Kidney glomerular epithelial cell (primary cell): ENCODE data around the gene GPR78.

ENCODE experiments used
- DNase-seq: peaks from one replicate; lab custom pipeline; 2025; lab: John Stamatoyannopoulos, UW

GPR78 gene

DNA sequence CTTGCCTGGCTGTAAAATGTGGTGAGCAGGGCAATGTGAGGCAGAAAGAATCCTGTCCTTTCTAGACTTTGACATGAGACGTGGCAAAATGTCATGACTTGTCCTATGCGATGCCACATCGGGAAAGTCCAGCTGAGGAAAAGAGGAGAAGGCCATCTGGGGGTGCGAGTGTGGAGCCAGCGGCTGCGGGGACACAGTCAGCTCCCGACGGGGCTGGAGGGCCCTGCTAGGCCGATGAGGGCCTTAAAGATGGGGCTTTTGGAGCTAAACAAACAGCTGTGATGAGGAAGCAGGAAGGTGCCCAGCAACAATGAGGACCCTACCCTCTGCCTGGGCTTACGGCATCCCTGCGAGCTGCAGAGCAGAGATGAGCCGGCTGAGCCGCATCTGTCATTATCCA lies 20.1 kb downstream of the GPR78 start:
- no peak for DNase-seq

DNA sequence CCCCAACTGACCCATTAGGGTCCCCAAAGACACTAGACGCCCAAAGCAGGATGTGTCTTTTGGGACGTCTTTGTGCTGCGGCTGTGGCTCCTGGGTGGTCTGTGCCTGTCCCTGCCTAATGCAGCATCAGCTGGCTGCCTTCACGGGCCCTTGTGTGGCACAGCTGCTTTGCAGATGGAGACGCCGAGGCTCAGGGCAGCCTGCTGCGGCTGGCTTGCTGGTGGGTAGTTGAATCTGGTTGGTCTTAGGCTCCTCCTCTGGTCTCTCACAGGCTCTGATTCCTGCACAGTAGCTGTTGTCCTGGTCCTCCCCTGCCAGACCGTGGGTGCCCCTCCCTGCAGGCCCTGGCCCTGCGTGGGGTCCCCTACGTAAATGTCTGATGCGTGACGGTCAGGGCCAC lies 20.5 kb downstream of the GPR78 start:
- no peak for DNase-seq

DNA sequence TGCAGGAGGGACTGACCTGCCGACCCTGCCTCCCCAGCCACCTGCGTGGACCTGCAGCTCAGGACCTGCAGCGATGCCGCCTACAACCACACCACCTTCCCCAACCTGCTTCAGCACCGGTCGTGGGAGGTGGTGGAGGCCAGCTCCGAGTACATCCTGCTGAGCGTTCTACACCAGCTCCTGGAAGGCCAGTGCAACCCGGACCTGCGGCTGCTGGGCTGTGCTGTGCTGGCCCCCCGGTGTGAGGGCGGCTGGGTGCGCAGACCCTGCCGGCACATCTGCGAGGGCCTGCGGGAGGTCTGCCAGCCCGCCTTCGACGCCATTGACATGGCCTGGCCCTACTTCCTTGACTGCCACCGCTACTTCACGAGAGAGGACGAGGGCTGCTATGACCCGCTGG lies 20.9 kb downstream of the GPR78 start:
- no peak for DNase-seq

DNA sequence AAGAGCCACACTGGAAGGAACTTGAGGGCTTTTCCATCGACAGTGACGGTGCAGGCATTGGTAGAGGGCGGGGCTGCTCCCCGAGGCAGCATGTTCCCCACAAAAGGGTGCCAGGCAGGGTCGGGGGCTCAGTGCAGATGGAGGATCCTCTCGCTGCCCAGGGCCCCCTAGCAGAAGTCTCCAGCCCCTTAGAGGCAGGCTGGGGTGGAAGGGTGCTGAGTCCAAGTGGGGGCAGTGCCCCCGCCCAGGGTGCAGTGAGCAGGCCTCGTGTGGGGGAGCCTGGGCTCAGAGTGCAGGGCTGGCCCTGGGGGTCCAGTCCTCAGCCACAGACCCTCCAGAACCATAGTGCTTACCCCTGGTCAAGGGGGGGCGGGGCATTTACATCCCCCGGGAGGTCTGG lies 21.4 kb downstream of the GPR78 start:
- DNase-seq, result no peak

DNA sequence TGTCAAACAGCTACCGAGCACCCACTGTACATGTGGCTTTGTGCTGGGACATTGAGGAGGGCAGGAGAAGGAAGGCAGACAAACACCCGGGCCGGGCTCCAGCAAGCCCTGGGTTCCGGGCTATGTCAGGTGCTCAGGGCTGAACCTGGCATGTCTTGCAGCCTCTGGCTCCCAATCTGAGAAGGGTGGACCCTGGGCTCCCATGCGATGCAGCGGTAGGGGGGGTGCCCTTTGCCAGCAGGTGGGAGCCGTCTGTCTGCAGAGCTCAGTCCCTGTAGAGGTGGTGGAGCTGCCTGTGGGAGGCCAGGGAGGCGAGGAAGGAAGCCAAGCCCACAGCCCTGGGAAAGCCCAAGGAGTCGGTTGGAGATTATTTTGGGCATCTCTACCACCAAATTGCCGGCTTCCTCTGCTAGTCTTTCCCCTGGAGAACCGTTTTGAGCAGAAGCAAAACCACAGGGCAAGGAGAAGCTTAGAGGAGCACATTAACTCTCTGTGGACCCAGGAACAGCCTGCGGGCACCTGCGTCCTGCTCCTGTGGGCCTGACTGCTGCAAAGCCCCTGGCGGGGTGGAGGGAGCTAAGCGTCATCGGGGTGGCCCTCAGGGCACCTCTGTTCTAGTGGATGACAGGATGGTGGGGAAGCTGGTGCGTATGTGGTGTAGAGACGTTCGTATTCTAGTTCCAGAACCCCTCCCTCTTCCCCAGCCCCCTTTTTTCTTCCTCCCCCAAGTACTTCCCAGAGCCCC lies 22.7 kb downstream of the GPR78 start:
- DNase-seq, result no peak

DNA sequence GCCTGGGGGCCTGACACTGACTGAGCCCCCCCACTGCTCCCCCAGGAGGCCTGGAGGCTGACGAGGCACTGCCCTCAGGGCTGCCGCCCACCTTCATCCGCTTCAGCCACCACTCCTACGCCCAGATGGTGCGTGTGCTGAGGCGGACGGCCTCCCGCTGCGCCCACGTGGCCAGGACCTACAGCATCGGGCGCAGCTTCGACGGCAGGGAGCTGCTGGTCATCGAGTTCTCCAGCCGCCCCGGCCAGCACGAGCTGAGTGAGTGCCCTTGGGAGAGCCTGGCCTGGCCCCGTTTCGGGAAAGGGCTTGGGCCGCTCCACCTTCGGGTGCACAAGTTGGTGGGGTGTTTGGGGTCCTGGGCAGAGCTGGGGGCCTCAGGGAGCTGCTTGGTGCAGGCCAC lies 23.7 kb downstream of the GPR78 start:
- DNase-seq, result no peak

DNA sequence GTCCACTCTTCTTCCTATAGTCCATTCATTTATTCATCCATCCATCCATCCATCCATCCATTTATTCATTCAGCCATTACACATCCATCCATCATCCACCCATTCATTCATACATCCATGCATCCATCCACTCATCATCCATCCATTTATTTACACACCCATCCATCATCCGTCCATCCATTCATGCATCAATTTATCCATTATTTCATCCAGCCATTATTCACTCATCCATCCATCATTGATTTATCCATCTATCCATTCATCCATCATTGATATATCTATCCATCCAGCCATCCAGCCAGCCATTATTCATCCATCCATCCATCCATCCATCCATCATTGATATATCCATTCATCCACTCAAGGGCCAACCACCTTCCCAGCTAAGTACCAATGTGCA lies 25.1 kb downstream of the GPR78 start:
- DNase-seq, result no peak

DNA sequence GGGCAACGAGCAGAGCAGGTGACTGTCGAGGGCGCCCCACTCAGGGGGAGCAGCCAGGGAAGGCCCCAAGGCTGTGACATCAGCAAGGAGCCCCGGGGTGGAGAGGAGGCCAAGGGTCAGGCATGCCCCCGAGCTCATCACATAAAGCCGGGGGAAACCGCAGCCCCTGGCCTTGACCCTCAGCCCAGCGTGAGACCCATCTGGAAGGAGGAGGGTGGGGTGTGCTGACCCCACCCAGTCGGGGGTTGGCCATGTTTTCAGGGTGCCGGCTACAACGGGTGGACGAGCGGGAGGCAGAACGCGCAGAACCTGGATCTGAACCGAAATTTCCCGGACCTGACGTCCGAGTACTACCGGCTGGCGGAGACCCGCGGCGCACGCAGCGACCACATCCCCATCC lies 26.3 kb downstream of the GPR78 start:
- no peak for DNase-seq

DNA sequence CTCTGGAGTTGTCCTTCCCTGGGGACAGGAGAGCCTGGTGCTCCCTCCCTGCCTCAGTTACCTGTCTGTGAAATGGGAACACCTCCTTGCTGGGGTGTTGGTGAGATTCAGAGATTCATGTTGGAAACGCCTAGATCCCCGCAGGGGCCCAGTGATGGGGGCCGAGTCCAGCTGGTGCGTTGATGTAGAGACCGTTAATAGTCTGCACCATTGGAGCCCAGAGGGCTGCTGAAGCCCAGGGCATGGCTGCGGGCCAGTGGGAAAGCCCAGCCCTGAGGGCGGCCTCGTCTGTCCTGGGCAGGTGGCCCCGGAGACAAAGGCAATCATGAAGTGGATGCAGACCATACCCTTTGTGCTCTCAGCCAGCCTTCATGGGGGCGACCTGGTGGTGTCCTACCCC lies 26.8 kb downstream of the GPR78 start:
- DNase-seq, result no peak

DNA sequence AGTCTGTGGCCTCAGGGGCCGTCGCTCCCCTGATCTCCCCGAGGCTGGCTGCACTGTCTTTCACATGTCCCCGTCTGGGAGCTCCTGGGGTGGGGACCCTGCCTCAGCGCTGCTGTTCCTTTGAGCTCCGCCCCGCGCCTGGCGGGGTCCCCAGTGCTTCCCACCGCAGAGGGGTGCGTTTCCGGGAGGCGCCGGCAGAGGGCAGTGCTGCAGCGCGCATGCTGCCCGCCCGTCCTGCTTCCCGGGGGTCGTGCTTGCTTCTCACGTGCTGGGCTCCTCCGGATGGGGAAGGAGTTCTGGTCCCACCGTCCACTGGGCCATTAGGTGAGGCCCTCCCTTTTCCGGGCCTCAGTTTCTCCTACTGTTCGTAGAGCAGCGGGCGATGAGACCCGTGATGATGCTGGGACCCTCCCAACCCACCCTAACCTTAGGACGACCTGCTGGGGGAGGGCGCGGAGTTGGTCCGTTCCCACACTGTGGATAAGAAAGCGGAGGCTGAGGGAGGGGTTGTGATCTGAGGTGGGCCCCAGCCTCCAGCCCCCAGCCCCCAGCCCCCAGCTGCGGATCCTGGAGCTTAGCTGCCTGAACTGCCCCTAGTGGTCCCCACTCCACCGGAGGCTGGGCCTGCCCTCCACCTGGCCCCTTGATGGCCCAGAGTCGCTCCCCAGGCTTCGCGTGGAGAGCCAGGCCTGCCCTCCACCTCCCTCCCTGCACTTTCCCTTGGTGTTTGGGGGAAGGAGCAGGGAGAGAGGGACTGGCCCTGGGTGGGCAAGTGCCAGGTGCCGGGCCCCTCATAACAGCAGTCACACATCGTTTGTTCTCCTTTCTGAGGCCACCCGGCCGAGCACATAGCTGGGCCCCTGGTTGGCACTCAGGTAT lies 27.6 kb downstream of the GPR78 start:
- no peak for DNase-seq

DNA sequence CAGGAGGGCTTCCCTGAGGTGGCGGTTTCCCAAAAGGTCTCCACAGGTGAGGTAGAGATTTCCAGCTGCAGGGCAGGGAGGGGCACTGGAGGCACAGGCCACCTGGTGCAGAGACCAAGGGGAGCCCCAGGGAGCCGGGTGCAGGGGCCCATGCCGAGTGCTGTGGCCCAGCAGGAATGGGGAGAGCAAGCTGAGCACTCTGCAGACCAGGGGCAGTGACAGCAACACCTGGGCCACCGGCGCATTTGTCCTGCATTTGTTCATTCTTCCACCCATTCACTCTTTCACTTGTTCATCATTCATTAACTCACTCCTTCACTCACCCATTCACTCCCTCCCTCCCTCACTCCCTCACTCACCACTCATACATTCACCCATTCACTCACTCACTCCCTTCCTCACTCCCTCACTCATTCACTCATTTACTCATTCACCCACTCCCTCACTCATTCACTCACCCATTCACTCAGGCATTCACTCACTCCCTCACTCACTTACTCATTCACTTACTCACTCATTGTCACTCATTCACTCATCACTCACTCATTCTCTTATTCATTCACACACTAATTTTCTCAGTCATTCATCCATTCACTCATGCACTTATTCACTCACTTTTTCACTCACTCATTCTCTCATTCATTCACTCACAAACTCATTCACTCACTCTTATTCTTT lies 28.7 kb downstream of the GPR78 start:
- DNase-seq, result no peak

DNA sequence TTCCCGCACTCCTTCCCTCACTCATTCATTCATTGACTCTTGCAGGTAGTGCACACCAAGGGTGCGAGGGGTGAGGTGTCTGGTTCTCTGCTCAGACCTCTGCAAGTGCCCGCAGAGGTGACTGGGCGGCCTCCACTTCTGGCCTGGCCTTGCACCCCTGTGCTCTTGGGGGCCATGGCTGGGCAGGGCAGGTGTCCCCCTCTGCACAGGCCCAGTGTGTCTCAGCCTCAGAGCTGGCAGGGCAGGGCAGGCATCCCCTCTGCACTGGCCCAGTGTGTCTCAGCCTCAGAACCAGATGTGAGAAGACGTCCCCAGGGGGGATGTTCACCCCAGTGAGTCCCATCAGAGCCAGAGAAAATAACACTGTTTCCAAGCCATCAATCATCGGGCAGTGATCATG lies 29.2 kb downstream of the GPR78 start:
- no peak for DNase-seq

DNA sequence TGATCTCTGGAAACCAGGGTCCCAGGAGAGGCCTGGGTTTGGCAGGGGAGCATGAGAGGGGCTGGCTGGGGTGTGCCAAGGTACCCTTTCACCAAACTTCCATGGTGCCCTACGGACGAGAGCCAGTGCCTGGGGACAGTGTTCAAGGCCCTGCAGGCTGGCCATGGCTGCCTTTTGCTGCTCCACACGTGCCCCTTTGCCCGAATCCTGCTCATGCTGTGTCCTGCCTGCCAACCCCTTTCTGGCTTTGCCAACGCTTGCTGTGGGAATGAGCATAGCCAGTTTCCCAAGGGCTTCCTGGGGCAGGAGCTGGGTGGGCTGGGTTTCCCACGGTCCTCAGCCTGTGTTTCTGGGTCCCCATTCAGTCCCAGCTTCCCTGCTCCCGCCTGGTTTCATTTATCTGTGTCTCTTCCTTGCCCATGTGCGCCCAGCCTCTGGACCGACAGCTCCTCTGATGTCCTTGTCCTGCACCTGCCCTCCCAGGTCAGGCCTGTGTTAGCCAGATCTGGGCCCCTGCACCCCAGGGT lies 29.7 kb downstream of the GPR78 start:
- DNase-seq, result no peak

DNA sequence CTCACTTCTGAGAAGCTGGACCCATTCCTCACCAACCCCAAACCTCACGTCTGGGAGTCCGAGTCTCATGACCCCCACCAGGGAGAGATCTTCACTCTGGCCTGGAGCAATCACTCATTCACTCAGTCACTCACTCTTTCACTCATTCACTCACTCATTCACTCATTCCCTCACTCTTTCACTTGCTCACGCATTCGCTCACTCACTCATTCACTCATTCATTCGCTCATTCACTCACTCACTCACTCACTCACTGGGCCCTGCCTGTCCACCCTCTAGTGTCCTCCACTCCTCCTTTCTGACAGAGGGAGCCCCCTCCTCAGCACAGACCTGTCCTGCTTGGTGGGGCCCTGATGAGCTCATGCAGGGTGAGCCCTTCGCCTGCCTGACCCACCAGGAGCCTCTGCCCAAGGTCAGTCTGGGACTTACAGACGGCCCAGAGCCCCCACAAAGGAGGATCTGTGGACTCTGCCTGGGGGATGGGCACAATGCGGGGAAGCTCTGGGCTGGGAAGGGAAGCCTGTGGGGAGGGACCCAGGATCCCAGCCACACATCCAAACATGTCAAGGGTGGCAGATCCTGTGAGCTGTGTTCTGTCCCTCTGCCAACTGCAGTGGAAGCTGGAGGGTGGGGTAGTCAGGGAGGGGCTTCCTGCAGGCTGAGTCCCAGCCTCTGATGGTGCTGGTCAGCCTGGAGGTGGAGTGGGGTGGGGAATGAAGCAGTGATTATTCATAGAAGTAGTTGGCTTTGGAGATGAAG lies 30.8 kb downstream of the GPR78 start:
- DNase-seq, result no peak

DNA sequence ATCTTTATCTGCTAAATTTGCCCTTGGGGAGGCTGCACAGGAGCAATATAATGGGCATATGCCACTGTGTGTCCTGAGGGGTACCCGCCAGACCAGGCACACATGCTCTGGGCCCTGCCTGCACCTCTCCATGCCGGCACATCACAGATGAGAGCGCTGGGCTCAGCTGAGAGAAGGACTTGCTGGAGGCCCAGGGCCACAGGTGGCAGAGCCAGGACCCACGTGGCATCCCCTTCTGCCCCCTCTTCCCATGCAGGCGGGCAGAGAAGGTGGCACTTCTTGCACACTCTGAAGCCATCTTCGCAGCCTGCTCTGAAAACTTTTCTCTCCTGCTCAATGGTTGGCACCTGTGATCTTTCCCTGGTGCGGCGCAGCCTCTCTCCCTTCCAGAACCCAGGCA lies 32.5 kb downstream of the GPR78 start:
- DNase-seq, result no peak

DNA sequence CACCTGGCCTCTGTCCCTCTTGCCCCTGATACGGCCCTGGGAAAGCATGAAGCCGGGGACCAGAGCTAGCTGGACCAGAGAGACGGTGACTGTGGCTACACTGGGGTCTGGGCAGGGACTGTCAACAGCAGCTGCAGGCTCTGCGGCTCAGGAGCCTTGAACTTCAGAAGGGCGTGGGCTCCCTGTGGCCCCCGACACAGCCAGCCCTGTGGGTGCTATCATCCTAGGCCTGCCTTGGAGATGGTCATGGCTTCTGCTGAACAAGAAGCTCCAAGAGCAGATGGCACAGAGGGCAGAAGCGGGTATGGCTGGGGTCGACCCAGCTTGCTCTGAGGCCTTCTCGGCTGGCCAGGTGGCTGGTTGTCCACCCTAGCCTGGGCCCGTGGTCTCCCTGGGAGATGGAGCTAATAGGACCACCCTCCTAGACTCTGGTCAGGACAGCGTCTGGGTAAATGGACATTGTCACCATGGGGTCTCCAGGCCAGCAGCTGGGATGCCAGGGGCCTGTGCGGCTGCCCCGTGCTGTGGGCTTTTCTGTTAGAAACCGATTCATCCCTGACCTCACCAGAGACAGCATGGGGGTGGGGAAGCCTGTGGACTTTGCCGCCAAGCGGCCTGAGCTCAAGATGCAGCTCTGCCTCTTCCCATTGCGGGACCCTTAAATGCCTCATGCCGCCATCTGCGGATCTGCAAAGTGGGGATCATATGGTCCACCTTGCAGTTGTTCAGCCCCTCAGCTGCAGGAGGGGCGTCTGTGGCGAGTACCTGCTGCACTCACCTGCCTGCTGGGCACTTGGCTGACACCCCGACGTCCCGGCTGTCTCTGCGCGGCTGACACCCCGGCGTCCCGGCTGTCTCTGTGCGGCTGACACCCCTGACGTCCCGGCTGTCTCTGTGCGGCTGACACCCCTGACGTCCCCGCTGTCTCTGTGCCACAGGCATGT lies 33.5 kb downstream of the GPR78 start:
- DNase-seq, result no peak

DNA sequence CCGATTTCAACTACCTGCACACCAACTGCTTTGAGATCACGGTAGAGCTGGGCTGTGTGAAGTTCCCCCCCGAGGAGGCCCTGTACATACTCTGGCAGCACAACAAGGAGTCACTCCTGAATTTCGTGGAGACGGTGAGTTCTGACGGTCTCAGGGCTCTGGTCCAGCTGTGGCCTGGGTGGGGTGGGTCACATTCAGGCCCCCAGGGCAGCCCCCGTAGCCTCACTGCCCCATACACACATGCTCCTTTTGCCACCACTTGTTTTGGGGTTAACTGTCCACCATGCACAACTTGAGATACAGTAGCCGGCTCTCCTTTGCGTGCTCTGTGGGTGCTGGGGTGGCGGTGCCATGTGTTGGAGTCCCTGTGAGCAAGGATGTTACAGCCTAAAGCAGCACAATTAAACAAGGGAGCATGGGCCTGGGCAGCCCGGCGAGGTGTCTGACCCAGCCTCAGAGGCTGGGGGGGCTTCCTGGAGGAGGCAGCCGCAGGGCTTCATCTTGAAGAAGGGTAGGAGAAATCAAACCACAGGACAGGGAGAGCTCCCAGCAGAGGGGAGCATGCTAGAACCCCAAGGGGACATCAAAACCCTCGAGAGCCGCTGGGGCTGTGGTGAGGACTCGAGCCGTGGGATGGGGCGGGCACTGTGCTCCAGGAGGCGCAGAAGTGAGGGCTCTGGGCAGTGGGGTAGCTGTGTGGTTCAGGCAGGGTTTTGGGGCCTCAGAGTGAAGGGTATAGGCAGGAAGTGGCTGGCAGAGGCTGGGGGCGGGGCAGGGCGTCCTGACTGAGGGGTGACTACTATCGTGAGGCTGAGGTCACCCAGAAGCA lies 34.4 kb downstream of the GPR78 start:
- DNase-seq, result no peak

DNA sequence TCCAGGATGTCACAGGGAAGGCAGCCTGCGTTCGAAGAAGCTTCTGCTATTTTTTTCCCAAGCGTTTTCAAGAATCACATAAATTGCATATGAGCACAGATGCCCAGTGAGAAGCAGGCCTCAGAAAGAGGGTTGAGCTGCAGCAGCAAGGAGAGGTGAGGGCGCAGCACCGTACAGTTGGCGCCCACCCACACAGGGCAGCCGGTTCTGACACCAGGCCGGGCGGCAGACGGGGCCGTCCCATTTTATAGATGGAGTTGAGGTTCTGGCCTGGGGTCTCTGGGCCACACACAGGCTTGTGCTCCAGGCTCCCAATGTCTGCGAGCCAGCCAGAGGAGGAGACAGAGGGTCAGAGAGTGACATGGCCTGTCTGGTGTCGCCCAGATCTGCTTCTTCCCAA lies 35.2 kb downstream of the GPR78 start:
- DNase-seq, result no peak

DNA sequence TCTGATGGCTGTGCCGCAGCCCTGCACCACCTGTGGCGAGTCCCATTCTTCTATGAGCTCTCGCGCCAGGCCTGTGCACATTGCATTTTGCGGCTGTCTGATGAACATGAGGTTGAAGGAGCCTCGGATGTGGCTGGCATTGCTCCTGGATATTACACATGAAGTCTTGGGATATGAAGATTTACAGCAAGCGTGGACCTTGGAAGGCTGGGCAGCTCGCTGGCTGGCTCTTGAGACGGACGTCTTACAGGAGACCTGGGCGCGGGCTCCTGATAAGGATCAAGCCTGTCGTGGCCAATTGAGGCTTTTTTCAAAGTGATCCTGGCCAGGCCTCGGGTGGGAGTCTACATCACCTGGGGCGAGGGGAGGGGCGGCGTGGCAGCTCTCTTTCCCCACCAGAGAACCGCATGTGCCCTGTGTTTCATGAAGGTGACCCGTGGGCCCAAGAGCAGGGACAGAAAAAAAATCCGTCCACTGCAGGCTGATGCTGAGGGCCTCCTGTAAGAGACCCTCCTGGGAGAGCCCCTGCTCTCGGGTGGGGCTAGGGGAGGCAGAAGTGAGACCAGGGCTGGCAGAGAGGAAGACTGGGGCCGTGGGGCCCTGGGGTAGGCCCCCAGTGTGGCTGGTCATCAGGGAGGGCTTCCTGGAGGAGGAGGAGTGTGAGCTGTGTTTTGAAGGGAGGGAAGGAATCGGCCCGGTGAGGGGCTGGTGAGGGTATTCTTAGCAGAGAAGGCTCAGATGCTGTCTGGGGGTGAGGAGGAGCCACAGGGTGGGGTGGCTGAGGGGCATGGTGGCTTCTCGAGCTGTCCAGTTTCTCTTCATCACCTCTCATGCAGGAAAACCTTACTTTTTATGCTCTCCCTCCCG lies 36.0 kb downstream of the GPR78 start:
- no peak for DNase-seq
